OCI-LY3 (cell line): ENCODE results near the gene CNGB1.

ENCODE experiments used
- H2AFZ ChIP-seq: fragments of 200-600, 300-600 bp; shearing (Covaris generic); 2 replicates; pipeline ENCODE4 v1.6.0; 2014; ENCODE audit warnings: antibody characterized with exemption, low read depth, low read length
- H3K27ac ChIP-seq: fragments of 200-600, 300-600 bp; sonication (generic); 2 replicates; pipeline ENCODE4 v1.5.1; 2014; ENCODE audit warnings: mild to moderate bottlenecking, low read length, moderate library complexity, mixed read lengths
- H3K27me3 ChIP-seq: fragments of 200-600, 300-600 bp; sonication (generic); 2 replicates; pipeline ENCODE4 v1.6.1; 2014; ENCODE audit warnings: low read depth, low read length, mixed read lengths
- H3K36me3 ChIP-seq: fragments of 200-600, 300-600 bp; sonication (generic); replicated peaks from 2 replicates; pipeline ENCODE3; 2014; ENCODE audit warnings: low read depth, low read length, mixed read lengths
- H3K4me1 ChIP-seq: fragments of 300-600, 200-600 bp; sonication (generic); 2 replicates; pipeline ENCODE4 v1.6.1; 2014; ENCODE audit warnings: low read length, mixed read lengths
- H3K4me2 ChIP-seq: fragments of 200-600, 300-600 bp; sonication (generic); 2 replicates; pipeline ENCODE4 v1.6.1; 2014; ENCODE audit warnings: low read length, mixed read lengths
- H3K4me3 ChIP-seq: fragments of 300-600, 200-600 bp; sonication (generic); 2 replicates; pipeline ENCODE4 v1.5.1; 2014; ENCODE audit warnings: antibody characterized with exemption, mild to moderate bottlenecking, low read length, moderate library complexity
- H3K79me2 ChIP-seq: fragments of 300-600, 200-600 bp; shearing (Covaris generic); 2 replicates; pipeline ENCODE4 v1.6.1; 2014; ENCODE audit warnings: mild to moderate bottlenecking, low read length, mixed read lengths
- H3K9ac ChIP-seq: fragments of 300-600, 200-600 bp; shearing (Covaris generic); 2 replicates; pipeline ENCODE4 v1.6.0; 2014; ENCODE audit warnings: mild to moderate bottlenecking, low read length, moderate library complexity
- H3K9me3 ChIP-seq: fragments of 200-600, 300-600 bp; shearing (Covaris generic); 2 replicates; pipeline ENCODE4 v1.6.1; 2014; ENCODE audit warnings: low read length, mixed read lengths; ENCODE audit not compliant: insufficient read depth
- H4K20me1 ChIP-seq: fragments of 200-600, 300-600 bp; sonication (generic); 2 replicates; pipeline ENCODE4 v1.6.1; 2016; ENCODE audit warnings: low read length, mixed read lengths; ENCODE audit not compliant: insufficient read depth
- EZH2phosphoT487 ChIP-seq: fragments of 200-600 bp; shearing (Covaris generic); IDR thresholded peaks from 2 replicates; pipeline ENCODE4 v1.6.1; 2018; ENCODE audit warnings: antibody characterized with exemption, mixed run types, low read depth
- TF ChIP-seq, protein P1 (sequence below): fragments of 200-600, 300-600 bp; sonication (generic); IDR thresholded peaks from 2 replicates; pipeline ENCODE4 v1.5.1; 2014; ENCODE audit warnings: antibody characterized with exemption, low read length, low read depth

The CNGB1 gene

DNA sequence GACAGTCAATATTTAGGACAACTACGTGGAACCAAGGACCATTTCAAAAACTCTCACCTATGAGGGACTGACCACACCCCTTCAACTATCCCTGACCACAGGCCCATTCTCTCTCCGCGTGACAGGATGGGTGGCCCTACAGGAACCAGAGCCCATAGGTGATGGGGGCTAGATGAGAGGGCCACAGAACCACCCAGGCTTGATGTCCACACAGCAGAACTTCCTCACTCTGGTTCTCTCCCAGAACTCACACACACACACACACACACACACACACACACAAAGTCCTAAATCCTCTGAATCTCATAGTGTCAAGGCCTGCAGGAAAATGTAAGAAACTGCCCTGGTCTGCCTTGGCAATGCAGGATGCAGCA lies 28.1 kb upstream of the CNGB1 start:
- peak overlapping the region; percentile 88 for H3K4me2 ChIP-seq
- peaks cover 17% of the 10 kb centered on the region for H3K4me1 ChIP-seq
- TF ChIP-seq, protein P1, sequence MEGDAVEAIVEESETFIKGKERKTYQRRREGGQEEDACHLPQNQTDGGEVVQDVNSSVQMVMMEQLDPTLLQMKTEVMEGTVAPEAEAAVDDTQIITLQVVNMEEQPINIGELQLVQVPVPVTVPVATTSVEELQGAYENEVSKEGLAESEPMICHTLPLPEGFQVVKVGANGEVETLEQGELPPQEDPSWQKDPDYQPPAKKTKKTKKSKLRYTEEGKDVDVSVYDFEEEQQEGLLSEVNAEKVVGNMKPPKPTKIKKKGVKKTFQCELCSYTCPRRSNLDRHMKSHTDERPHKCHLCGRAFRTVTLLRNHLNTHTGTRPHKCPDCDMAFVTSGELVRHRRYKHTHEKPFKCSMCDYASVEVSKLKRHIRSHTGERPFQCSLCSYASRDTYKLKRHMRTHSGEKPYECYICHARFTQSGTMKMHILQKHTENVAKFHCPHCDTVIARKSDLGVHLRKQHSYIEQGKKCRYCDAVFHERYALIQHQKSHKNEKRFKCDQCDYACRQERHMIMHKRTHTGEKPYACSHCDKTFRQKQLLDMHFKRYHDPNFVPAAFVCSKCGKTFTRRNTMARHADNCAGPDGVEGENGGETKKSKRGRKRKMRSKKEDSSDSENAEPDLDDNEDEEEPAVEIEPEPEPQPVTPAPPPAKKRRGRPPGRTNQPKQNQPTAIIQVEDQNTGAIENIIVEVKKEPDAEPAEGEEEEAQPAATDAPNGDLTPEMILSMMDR = no peak
- no peak for TF ChIP-seq EZH2phosphoT487
- H2AFZ ChIP-seq = no peak overlapping the region
- no peak overlapping the region for H3K27ac ChIP-seq
- no peaks in the 10 kb centered on the region for H3K27me3 ChIP-seq
- H3K9ac ChIP-seq = peak overlapping the region; percentile 78; the same call in 1 of the 2 replicates
- H3K79me2 ChIP-seq = peaks cover 3% of the 10 kb centered on the region; the same call in 1 of the 2 replicates
- H4K20me1 ChIP-seq = peaks cover 4% of the 10 kb centered on the region; the same call in 1 of the 2 replicates
- H3K9me3 ChIP-seq = no peaks in the 10 kb centered on the region
- peaks cover 3% of the 10 kb centered on the region for H3K36me3 ChIP-seq
- 0 out of 2 replicates have a peak overlapping the region, but pooled peaks have one; percentile 92 for H3K4me3 ChIP-seq

DNA sequence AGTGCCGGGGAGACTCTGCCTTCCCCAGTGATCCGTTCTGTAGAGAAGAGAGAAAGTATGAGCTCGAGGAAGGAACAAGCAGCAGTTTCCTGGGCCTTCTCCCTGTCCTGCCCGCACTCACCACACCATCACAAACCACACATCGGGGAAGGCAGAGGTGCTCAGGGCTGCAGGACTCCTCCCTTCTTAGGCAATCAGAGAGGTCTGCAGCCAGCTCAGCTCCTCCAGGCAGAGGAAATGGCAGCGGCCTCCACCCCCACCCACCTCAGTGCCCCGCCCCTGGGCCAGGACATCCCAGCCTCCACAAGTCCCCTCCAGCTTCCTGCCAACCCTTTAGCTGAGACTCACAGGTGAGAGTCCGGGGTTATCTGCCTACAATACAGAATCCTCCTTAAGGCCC lies 27.6 kb upstream of the CNGB1 start:
- Histone ChIP-seq H3K27me3 (no peaks in the 10 kb centered on the region), H3K36me3 (peaks cover 3% of the 10 kb centered on the region), H4K20me1 (peaks cover 4% of the 10 kb centered on the region; the same call in 1 of the 2 replicates), H3K4me1 (peaks cover 15% of the 10 kb centered on the region), H3K79me2 (peaks cover 3% of the 10 kb centered on the region; the same call in 1 of the 2 replicates), H3K4me2 (no peak overlapping the region), H2AFZ (no peak overlapping the region), H3K27ac (no peak overlapping the region), H3K9me3 (no peaks in the 10 kb centered on the region), H3K9ac (no peak overlapping the region), H3K4me3 (no peak overlapping the region)
- TF ChIP-seq, protein P1 = no peak
- no peak for TF ChIP-seq EZH2phosphoT487

DNA sequence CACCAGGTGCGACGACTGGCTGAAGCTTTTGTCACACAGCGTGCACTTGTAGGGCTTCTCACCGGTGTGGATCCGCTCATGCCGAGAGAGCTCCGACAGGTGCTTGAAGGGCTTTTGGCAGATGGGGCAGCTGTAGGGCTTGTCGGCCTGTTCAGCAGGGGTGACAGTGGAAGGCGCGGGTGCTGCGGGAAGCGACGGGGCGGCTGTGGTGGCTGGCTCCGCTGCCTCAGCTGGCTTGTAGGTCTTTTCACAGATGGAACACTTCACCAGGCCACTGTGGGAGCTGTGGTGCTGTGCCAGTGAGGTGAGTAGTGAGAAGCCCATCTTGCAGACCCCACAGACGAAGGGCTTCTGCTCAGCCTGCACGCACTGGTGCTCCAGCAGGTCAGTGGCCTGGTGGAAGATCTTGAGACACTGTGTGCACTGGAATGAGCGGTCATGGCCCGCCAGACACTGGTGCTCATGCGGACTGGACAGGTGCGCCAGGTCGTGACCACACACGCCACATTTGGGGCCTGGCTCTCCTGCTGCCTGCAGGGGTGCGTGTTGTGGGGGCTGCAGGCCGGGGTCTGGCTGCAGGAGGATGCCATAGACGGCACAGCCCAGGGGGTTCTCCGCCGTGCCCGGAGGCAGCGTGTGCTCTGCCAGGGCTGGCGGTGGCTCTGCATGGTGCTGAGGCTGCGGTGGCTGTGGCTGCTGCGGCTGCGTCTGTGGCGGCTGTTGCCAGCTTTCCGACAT lies 26.8 kb upstream of the CNGB1 start:
- Histone ChIP-seq H2AFZ (no peak overlapping the region), H3K9me3 (no peaks in the 10 kb centered on the region), H3K9ac (no peak overlapping the region), H3K27me3 (no peaks in the 10 kb centered on the region), H3K27ac (no peak overlapping the region), H3K4me3 (no peak overlapping the region), H4K20me1 (peaks cover 4% of the 10 kb centered on the region; the same call in 1 of the 2 replicates), H3K79me2 (peaks cover 3% of the 10 kb centered on the region; the same call in 1 of the 2 replicates), H3K4me1 (peaks cover 15% of the 10 kb centered on the region), H3K4me2 (no peak overlapping the region), H3K36me3 (peaks cover 3% of the 10 kb centered on the region)
- no peak for TF ChIP-seq EZH2phosphoT487

DNA sequence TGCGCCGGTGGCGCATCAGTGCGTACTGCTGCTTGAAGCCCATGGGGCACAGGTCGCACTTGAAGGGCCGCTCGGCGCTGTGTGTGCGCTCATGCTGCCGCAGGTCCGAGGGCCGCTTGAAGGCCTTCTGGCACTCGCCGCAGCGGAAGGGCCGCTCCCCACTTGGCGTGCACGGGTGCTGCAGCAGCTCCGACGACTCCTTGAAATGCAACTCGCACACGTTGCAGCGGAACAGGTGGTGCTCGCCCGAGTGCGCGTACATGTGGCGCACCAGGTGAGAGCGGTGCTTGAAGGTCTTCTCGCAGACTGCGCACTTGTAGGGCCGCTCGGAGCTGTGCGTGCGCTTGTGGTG lies 26.2 kb upstream of the CNGB1 start:
- H3K79me2 ChIP-seq = peaks cover 3% of the 10 kb centered on the region; the same call in 1 of the 2 replicates
- peaks cover 3% of the 10 kb centered on the region for H3K36me3 ChIP-seq
- no peak overlapping the region for H3K4me2 ChIP-seq
- no peak overlapping the region for H3K27ac ChIP-seq
- no peak overlapping the region for H3K4me3 ChIP-seq
- H3K4me1 ChIP-seq = peaks cover 15% of the 10 kb centered on the region
- TF ChIP-seq EZH2phosphoT487 = no peak
- TF ChIP-seq, protein P1 = no peak
- H4K20me1 ChIP-seq = peaks cover 4% of the 10 kb centered on the region; the same call in 1 of the 2 replicates
- no peak overlapping the region for H3K9ac ChIP-seq
- H3K27me3 ChIP-seq = no peaks in the 10 kb centered on the region
- no peaks in the 10 kb centered on the region for H3K9me3 ChIP-seq
- no peak overlapping the region for H2AFZ ChIP-seq
